H1 (cell line): ENCODE measurements around the gene TMEM203. TPM values are rescaled to one million over a fixed set of nuclear protein-coding genes. Genes with fewer than 3 reads are reported as not detected.

Source experiments
- CTCF ChIA-PET: fragments of 300-600 bp; sonication (Branson Sonifier 250); formaldehyde crosslinking; loops from one replicate; lab custom pipeline; 2021; ENCODE audit not compliant: partially characterized antibody; lab: Charles Lee
- POLR2A ChIA-PET: fragments of 300-600 bp; sonication (Branson Sonifier 250); formaldehyde crosslinking; loops from one replicate; lab custom pipeline; 2021; ENCODE audit warnings: inconsistent platforms; ENCODE audit not compliant: partially characterized antibody; lab: Charles Lee
- DNase-seq, 2 experiments: peaks; one replicate each; pipeline versions ENCODE4 v3.0.0 to v3.0.0-alpha.2; 2010 to 2022; ENCODE audit warnings: low spot score in 2 of 2, low read depth in 1 of 2, mixed read lengths in 1 of 2
- FAIRE-seq: peaks from 2 replicates; lab custom pipeline; 2011; peaks lifted over from hg19 to GRCh38; lab: Jason Lieb, UNC
- H2AFZ ChIP-seq: 2 replicates; pipeline ENCODE4 v1.8.1; 2012; ENCODE audit warnings: low read length, inconsistent platforms
- H2AK5ac ChIP-seq: 2 replicates; pipeline ENCODE4 v1.6.1; 2013; ENCODE audit warnings: low read depth, low read length
- H2BK120ac ChIP-seq: replicated peaks from 2 replicates; pipeline ENCODE3; 2013; ENCODE audit warnings: low read depth, low read length, inconsistent platforms
- H2BK12ac ChIP-seq: 2 replicates; pipeline ENCODE4 v1.6.1; 2013; ENCODE audit warnings: low read depth, low read length
- H2BK15ac ChIP-seq: 2 replicates; pipeline ENCODE4 v1.6.1; 2013; ENCODE audit warnings: low read length
- H2BK20ac ChIP-seq: 2 replicates; pipeline ENCODE4 v1.6.1; 2013; ENCODE audit warnings: low read length
- H2BK5ac ChIP-seq: 2 replicates; pipeline ENCODE4 v1.6.1; 2013; ENCODE audit warnings: low read depth, low read length
- H3K14ac ChIP-seq: 2 replicates; pipeline ENCODE4 v1.6.1; 2013; ENCODE audit warnings: inconsistent platforms; ENCODE audit not compliant: insufficient read length
- H3K18ac ChIP-seq: 2 replicates; pipeline ENCODE4 v1.6.1; 2013; ENCODE audit warnings: low read length; ENCODE audit errors: extremely low read depth
- H3K23ac ChIP-seq: 2 replicates; pipeline ENCODE4 v1.6.1; 2013; ENCODE audit warnings: inconsistent platforms; ENCODE audit not compliant: insufficient read length
- H3K23me2 ChIP-seq: 2 replicates; pipeline ENCODE4 v1.6.1; 2013; ENCODE audit warnings: low read depth, low read length
- H3K27ac ChIP-seq: 2 replicates; pipeline ENCODE4 v1.6.1; 2011; ENCODE audit warnings: low read depth, low read length, inconsistent platforms
- H3K27me3 ChIP-seq, 4 experiments: replicated peaks in 1 of 4; 1 replicate in 1 of 4; 2 replicates in 3 of 4; pipeline versions ENCODE4 v1.6.1 to v1.8.1; 2011 to 2013; ENCODE audit warnings: low read length in 3 of 4, mild to moderate bottlenecking in 3 of 4, inconsistent platforms in 2 of 4, mixed read lengths in 2 of 4, moderate library complexity in 1 of 4; ENCODE audit not compliant: control insufficient read depth in 3 of 4, insufficient read depth in 3 of 4; ENCODE audit errors: extremely low read depth in 1 of 4
- H3K36me3 ChIP-seq, 4 experiments: 2 replicates each; pipeline versions ENCODE4 v1.6.1 to v1.8.1; 2011 to 2013; ENCODE audit warnings: mild to moderate bottlenecking in 4 of 4, low read length in 3 of 4, moderate library complexity in 2 of 4, control low read depth in 1 of 4, inconsistent platforms in 1 of 4; ENCODE audit not compliant: insufficient read depth in 4 of 4, control insufficient read depth in 2 of 4
- H3K4ac ChIP-seq: replicated peaks from 2 replicates; pipeline ENCODE3; 2013; ENCODE audit warnings: low read length, low read depth, mixed read lengths, inconsistent platforms; ENCODE audit not compliant: insufficient read length
- H3K4me1 ChIP-seq, 4 experiments: replicated peaks in 1 of 4; 1 replicate in 1 of 4; 2 replicates in 3 of 4; pipeline versions ENCODE4 v1.6.1 to v1.8.1; 2011 to 2013; ENCODE audit warnings: low read length in 3 of 4, inconsistent platforms in 2 of 4, mixed read lengths in 1 of 4; ENCODE audit not compliant: insufficient read depth in 4 of 4, control insufficient read depth in 3 of 4
- H3K4me2 ChIP-seq, 2 experiments: 2 replicates each; pipeline versions ENCODE4 v1.6.1 to v1.8.1; 2011 to 2013; ENCODE audit warnings: low read depth in 2 of 2, low read length in 2 of 2, control low read depth in 1 of 2, inconsistent platforms in 1 of 2, mild to moderate bottlenecking in 1 of 2; ENCODE audit not compliant: insufficient read depth in 1 of 2
- H3K4me3 ChIP-seq, 4 experiments: fragments of 200-600, 300-600 bp in 1 of 4; sonication (generic), shearing (Covaris generic), sonication (Bioruptor Twin) in 1 of 4; 2 replicates each; pipeline versions ENCODE4 v1.5.1 to v1.8.1; 2011 to 2016; ENCODE audit warnings: low read length in 4 of 4, low read depth in 3 of 4, control low read depth in 2 of 4, inconsistent platforms in 2 of 4, mild to moderate bottlenecking in 2 of 4, mixed read lengths in 1 of 4, moderate library complexity in 1 of 4; ENCODE audit not compliant: insufficient read depth in 2 of 4; ENCODE audit errors: extremely low read depth in 1 of 4
- H3K56ac ChIP-seq: replicated peaks from 2 replicates; pipeline ENCODE3; 2013; ENCODE audit warnings: low read depth, mild to moderate bottlenecking, mixed read lengths, low read length, inconsistent platforms; ENCODE audit not compliant: insufficient read length
- H3K79me1 ChIP-seq: 2 replicates; pipeline ENCODE4 v1.6.1; 2013; ENCODE audit warnings: low read depth, low read length, control low read depth
- H3K79me2 ChIP-seq, 2 experiments: 2 replicates each; pipeline versions ENCODE4 v1.6.1 to v1.8.1; 2012 to 2013; ENCODE audit warnings: low read length in 2 of 2, mild to moderate bottlenecking in 2 of 2, inconsistent platforms in 1 of 2; ENCODE audit not compliant: insufficient read depth in 2 of 2, control insufficient read depth in 1 of 2
- H3K9ac ChIP-seq, 4 experiments: replicated peaks in 1 of 4; 1 replicate in 1 of 4; 2 replicates in 3 of 4; pipeline versions ENCODE4 v1.6.1 to v1.8.1; 2011 to 2013; ENCODE audit warnings: low read depth in 3 of 4, low read length in 3 of 4, control low read depth in 2 of 4, mild to moderate bottlenecking in 2 of 4, moderate library complexity in 2 of 4, inconsistent platforms in 1 of 4; ENCODE audit errors: extremely low read depth in 1 of 4
- H3K9me3 ChIP-seq, 2 experiments: 2 replicates each; pipeline versions ENCODE4 v1.6.1 to v1.8.1; 2012 to 2013; ENCODE audit warnings: mild to moderate bottlenecking in 2 of 2, moderate library complexity in 2 of 2, control low read depth in 1 of 2, inconsistent platforms in 1 of 2, low read depth in 1 of 2, low read length in 1 of 2, mixed read lengths in 1 of 2; ENCODE audit not compliant: insufficient read depth in 2 of 2
- H4K20me1 ChIP-seq, 2 experiments: replicated peaks in 1 of 2; 2 replicates each; pipeline versions ENCODE3 to v1.8.1; 2011 to 2013; ENCODE audit warnings: inconsistent platforms in 2 of 2, low read length in 2 of 2, mild to moderate bottlenecking in 1 of 2; ENCODE audit not compliant: insufficient read depth in 2 of 2, control insufficient read depth in 1 of 2
- H4K5ac ChIP-seq: 2 replicates; pipeline ENCODE4 v1.6.1; 2013; ENCODE audit warnings: low read length, low read depth, mixed read lengths, inconsistent platforms; ENCODE audit not compliant: insufficient read length
- H4K8ac ChIP-seq: 2 replicates; pipeline ENCODE4 v1.8.0; 2013; ENCODE audit warnings: mild to moderate bottlenecking, moderate library complexity, low read length, inconsistent platforms; ENCODE audit not compliant: insufficient read depth; ENCODE audit errors: extremely low read depth
- H4K91ac ChIP-seq: replicated peaks from 2 replicates; pipeline ENCODE3; 2013; ENCODE audit warnings: low read length, mixed read lengths, inconsistent platforms; ENCODE audit not compliant: insufficient read length
- NANOG ChIP-seq: IDR thresholded peaks from 2 replicates; pipeline ENCODE4 v1.6.1; 2011; ENCODE audit warnings: low read length, low read depth, mild to moderate bottlenecking, inconsistent platforms; ENCODE audit not compliant: insufficient read depth, poor library complexity, severe bottlenecking
- POLR2AphosphoS5 ChIP-seq: IDR thresholded peaks from 2 replicates; pipeline ENCODE4 v1.6.1; 2011; ENCODE audit warnings: low read depth, low read length
- SIN3A ChIP-seq, 2 experiments: IDR thresholded peaks in 1 of 2; conservative IDR thresholded peaks in 1 of 2; 2 replicates each; pipeline ENCODE4 v1.6.1; 2011 to 2012; ENCODE audit warnings: low read length in 2 of 2, improper control_type of control experiment in 1 of 2, low read depth in 1 of 2, mild to moderate bottlenecking in 1 of 2
- SP1 ChIP-seq: IDR thresholded peaks from 2 replicates; pipeline ENCODE4 v1.6.1; 2011; ENCODE audit warnings: low read depth, low read length
- TAF7 ChIP-seq: optimal IDR thresholded peaks from 2 replicates; pipeline ENCODE3; 2011; ENCODE audit warnings: low read depth, mild to moderate bottlenecking, inconsistent platforms, low read length, moderate library complexity, borderline replicate concordance
- WGBS, 2 experiments: shearing (Covaris generic) in 1 of 2; methylation state at CpG; one replicate each; pipeline versions ENCODE4 v1.1.6 to v1.1.7; 2013 to 2015; ENCODE audit warnings: low lambda C conversion rate in 2 of 2, mixed read lengths in 2 of 2, inconsistent platforms in 1 of 2, low coverage in 1 of 2, missing lambda C conversion rate in 1 of 2; ENCODE audit not compliant: insufficient replicate concordance in 2 of 2, insufficient coverage in 1 of 2, insufficient read length in 1 of 2; ENCODE audit errors: extremely low coverage in 1 of 2, missing lambda C conversion rate in 1 of 2; 5-methylcytosine and 5-hydroxymethylcytosine counted together
- polyA plus RNA-seq, 7 experiments: library from polyadenylated mRNA; depleted of rRNA in 3 of 7; stranded (reverse) in 5 of 7; unstranded in 2 of 7; fragments of >200 nt in 5 of 7; fragments of 200-250 nt in 2 of 7; gene quantifications; 1 replicate in 5 of 7; 2 replicates in 1 of 7; 4 replicates in 1 of 7; pipeline versions ENCODE4 v1.2.1 to v1.2.3, GENCODE V29; 2011 to 2013; ENCODE audit warnings: missing spikeins in 2 of 7, mixed read lengths in 2 of 7
- total RNA-seq: library from RNA; stranded (reverse); fragmentation: NEBNext Ultra II Directional; extraction: Animal tissue kit (Norgen Biotek cat#: 25700); gene quantifications from 2 replicates; pipeline ENCODE4 v1.2.1, GENCODE V29; 2021

Gene TMEM203
- total and polyA plus RNA-seq, 2 of the 8 experiments (the other 6 are each of a cell fraction or from before 2014, with no cell fraction given): 44.1 to 57.1 TPM

GRCh38 chr9:137215196-137215986 is 9.9 kb upstream of the TMEM203 start:
- no peak overlapping the region for H2BK20ac ChIP-seq
- no peak overlapping the region for H3K9ac ChIP-seq
- H3K14ac ChIP-seq: no peak overlapping the region
- no peak overlapping the region for H4K91ac ChIP-seq
- no peak overlapping the region for H2BK15ac ChIP-seq
- CTCF ChIA-PET: interaction anchor here (0.7 to 4.0 kb wide), 16 partner anchors 9 to 95 kb away, joined by 3 to 31 read pairs (median 6); partner anchors contain the start of genes ANAPC2, CYSRT1, RNF224 and SSNA1
- POLR2A ChIA-PET: interaction anchor here (1.1 to 69.9 kb wide), 9 partner anchors 8 to 100 kb away, joined by 3 to 1462 read pairs (median 7); partner anchors contain the start of genes ANAPC2, NDOR1, NELFB and SLC34A3
- no peak overlapping the region for H3K18ac ChIP-seq
- no peak overlapping the region for H4K8ac ChIP-seq
- H3K4me3 ChIP-seq: no peak overlapping the region
- no peak overlapping the region for H3K4ac ChIP-seq
- H3K79me2 ChIP-seq: no peaks in the 10 kb centered on the region
- H2AK5ac ChIP-seq: no peak overlapping the region
- no peak for TF ChIP-seq SIN3A (conservative IDR thresholded peaks at IDR 0.05 in 1 of 2, IDR thresholded peaks at IDR 0.05 in 1 of 2; ENCODE audit: low read depth in 1 of 2, low read length in 2 of 2)
- TF ChIP-seq SP1: no peak
- TF ChIP-seq TAF7: no peak
- TF ChIP-seq NANOG: no peak
- TF ChIP-seq POLR2AphosphoS5: no peak
- H4K20me1 ChIP-seq: peaks cover 0 to 16% of the 10 kb centered on the region in 2 experiments
- no peak overlapping the region for H3K23ac ChIP-seq
- DNase-seq: no peak
- no peak overlapping the region for H2BK12ac ChIP-seq
- H2BK5ac ChIP-seq: no peak overlapping the region
- no peak overlapping the region for H2AFZ ChIP-seq
- peaks cover 0 to 6% (median 4%) of the 10 kb centered on the region in 4 experiments; a peak in 5 of 7 replicates for H3K4me1 ChIP-seq
- no peak overlapping the region for H3K27ac ChIP-seq
- no peaks in the 10 kb centered on the region for H3K9me3 ChIP-seq
- H3K23me2 ChIP-seq: no peaks in the 10 kb centered on the region
- no peak overlapping the region for H2BK120ac ChIP-seq
- no peak for FAIRE-seq
- H3K56ac ChIP-seq: no peak overlapping the region
- WGBS, 2 experiments: 89% methylated on average over 20 of the region's 22 CpGs; no CpG with 5 or more reads in 1 of the 2 experiments
- H4K5ac ChIP-seq: no peak overlapping the region
- H3K36me3 ChIP-seq: peaks cover 0 to 22% (median 7%) of the 10 kb centered on the region in 4 experiments; a peak in 7 of 8 replicates
- H3K4me2 ChIP-seq: no peak overlapping the region
- H3K27me3 ChIP-seq: no peaks in the 10 kb centered on the region
- no peaks in the 10 kb centered on the region; the same call in 1 of the 2 replicates for H3K79me1 ChIP-seq
